H1 (cell line): ENCODE measurements around the gene HIPK1. TPM values are rescaled to one million over a fixed set of nuclear protein-coding genes. Genes with fewer than 3 reads are reported as not detected.

Experiments used
- CBX5 ChIP-seq: fragments of 300-800, 300-1000 bp; sonication (generic); IDR thresholded peaks from 2 replicates; pipeline ENCODE4 v1.7.1; 2016; ENCODE audit warnings: antibody characterized with exemption, low read length, low read depth
- CHD7 ChIP-seq: fragments of 300-600 bp; sonication (generic); IDR thresholded peaks from 2 replicates; pipeline ENCODE4 v1.7.1; 2012; ENCODE audit warnings: low read length, moderate library complexity, mild to moderate bottlenecking, inconsistent platforms; ENCODE audit not compliant: insufficient replicate concordance
- CTBP2 ChIP-seq: IDR thresholded peaks from 2 replicates; pipeline ENCODE4 v1.7.0; 2011; ENCODE audit warnings: borderline replicate concordance, mild to moderate bottlenecking, moderate library complexity, mixed read lengths, low read length; ENCODE audit not compliant: insufficient read depth, insufficient read length
- GABPA ChIP-seq: IDR thresholded peaks from 2 replicates; pipeline ENCODE4 v1.6.1; 2011; ENCODE audit warnings: mild to moderate bottlenecking, low read length, moderate library complexity, borderline replicate concordance; ENCODE audit not compliant: insufficient read depth
- MAFK ChIP-seq: IDR thresholded peaks from 2 replicates; pipeline ENCODE4 v1.6.1; 2012; ENCODE audit warnings: low read depth, mild to moderate bottlenecking, improper control_type of control experiment, low read length
- TAF7 ChIP-seq: optimal IDR thresholded peaks from 2 replicates; pipeline ENCODE3; 2011; ENCODE audit warnings: low read depth, mild to moderate bottlenecking, inconsistent platforms, low read length, moderate library complexity, borderline replicate concordance
- polyA plus RNA-seq, 7 experiments: library from polyadenylated mRNA; depleted of rRNA in 3 of 7; stranded (reverse) in 5 of 7; unstranded in 2 of 7; fragments of >200 nt in 5 of 7; fragments of 200-250 nt in 2 of 7; gene quantifications; 1 replicate in 5 of 7; 2 replicates in 1 of 7; 4 replicates in 1 of 7; pipeline versions ENCODE4 v1.2.1 to v1.2.3, GENCODE V29; 2011 to 2013; ENCODE audit warnings: missing spikeins in 2 of 7, mixed read lengths in 2 of 7
- total RNA-seq: library from RNA; stranded (reverse); fragmentation: NEBNext Ultra II Directional; extraction: Animal tissue kit (Norgen Biotek cat#: 25700); gene quantifications from 2 replicates; pipeline ENCODE4 v1.2.1, GENCODE V29; 2021

The HIPK1 gene
- total and polyA plus RNA-seq, 2 of the 8 experiments (the other 6 are each of a cell fraction or from before 2014, with no cell fraction given) = 46.2 to 64.3 TPM

DNA sequence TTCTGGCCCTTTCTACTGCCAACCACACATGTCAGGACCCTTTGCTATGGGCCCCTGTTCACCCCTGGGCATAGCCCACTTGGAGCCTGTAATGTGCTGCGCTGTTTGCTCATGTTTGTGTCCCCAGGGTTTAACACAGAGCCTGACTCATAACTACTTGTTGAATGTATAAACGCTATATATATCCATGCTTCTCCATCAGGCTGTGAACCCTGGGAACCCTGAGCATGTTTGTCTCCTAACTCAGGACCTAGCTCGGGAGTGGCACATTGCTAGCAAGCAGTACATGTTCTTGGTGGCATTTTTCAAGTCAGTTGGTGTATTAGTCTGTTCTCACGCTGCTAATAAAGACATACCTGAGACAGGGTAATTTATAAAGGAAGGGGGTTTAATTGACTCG, 58.1 kb downstream of the HIPK1 start (continued):
- no peak for TF ChIP-seq CHD7
- TF ChIP-seq GABPA = no peak
- TF ChIP-seq CTBP2 = no peak
- TF ChIP-seq TAF7 = no peak
- no peak for TF ChIP-seq MAFK
- TF ChIP-seq CBX5 = no peak
